ENCODE results near the gene PPARA.

DNA sequence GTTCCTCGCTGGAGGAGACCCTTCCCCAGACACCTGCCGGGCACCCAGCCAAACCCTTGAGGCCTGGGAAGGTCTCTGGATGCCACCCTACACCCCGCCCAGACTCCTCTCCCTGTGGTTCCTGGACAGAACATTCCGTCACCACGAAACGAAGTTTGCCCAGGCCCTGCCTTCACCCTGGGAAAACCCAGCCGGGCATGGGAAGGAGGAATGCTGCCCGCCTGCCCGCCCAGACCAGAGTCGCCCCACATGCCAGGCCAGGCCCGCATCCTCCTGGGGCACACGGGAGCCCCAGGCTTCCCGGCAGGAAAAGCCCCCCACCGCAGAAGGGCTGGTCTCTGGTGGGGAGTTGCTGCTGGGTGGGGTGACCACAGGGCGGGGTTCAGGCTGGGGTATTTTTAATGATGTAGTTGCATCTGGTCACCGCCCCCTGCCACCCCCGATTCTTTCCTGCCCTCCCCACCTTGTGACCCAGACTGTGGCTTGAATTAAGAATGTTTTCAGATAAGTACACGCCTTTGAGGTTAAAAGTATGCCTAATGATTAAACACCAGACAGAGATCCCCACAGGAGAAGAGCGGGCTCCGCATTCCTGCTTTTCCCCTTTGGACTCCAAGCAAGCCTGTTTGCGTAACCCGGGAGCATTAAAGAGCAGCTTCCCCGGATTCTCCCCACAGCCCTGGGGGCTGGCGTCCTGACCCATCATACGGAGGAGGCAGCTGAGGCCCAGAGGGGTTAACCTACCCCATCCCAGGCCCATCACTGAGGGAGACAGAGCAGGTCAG lies 44.6 kb upstream of the PPARA start:
- TF ChIP-seq, protein P1, sequence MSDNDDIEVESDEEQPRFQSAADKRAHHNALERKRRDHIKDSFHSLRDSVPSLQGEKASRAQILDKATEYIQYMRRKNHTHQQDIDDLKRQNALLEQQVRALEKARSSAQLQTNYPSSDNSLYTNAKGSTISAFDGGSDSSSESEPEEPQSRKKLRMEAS (IDR thresholded peaks at IDR 0.05), result 0 out of 2 replicates have a peak, but pooled peaks have one; percentile 13
- TF ChIP-seq EP300 (IDR thresholded peaks at IDR 0.05; ENCODE audit: borderline replicate concordance) (peak; percentile 55; the same call in 1 of the 2 replicates), RAD21 (IDR thresholded peaks at IDR 0.05; ENCODE audit: low read depth) (no peak), TAF1 (IDR thresholded peaks at IDR 0.05; ENCODE audit: low read depth) (no peak), TCF12 (IDR thresholded peaks at IDR 0.05; ENCODE audit: low read depth) (peak; percentile 50), YY1 (IDR thresholded peaks at IDR 0.05; ENCODE audit: low read depth) (no peak), CEBPB (IDR thresholded peaks at IDR 0.05) (peak; percentile 65; the same call in 1 of the 2 replicates), CREB1 (IDR thresholded peaks at IDR 0.05; ENCODE audit: low read depth) (no peak), EGR1 (IDR thresholded peaks at IDR 0.05) (no peak), ZBTB7A (IDR thresholded peaks at IDR 0.05; ENCODE audit: low read depth) (peak; percentile 86; the same call in 1 of the 2 replicates)
- TF ChIP-seq, protein P2, sequence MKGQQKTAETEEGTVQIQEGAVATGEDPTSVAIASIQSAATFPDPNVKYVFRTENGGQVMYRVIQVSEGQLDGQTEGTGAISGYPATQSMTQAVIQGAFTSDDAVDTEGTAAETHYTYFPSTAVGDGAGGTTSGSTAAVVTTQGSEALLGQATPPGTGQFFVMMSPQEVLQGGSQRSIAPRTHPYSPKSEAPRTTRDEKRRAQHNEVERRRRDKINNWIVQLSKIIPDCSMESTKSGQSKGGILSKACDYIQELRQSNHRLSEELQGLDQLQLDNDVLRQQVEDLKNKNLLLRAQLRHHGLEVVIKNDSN (IDR thresholded peaks at IDR 0.05), result no peak
